Astrocyte of the spinal cord (primary cell): ENCODE results near the gene SDCCAG8.

ENCODE experiments used
- DNase-seq: peaks from one replicate; pipeline ENCODE4 v3.0.0; 2011; ENCODE audit warnings: low read depth, low spot score
- H3K4me3 ChIP-seq: 2 replicates; pipeline ENCODE4 v1.5.1; 2011; ENCODE audit warnings: low read depth, mild to moderate bottlenecking, low read length, moderate library complexity
- in situ Hi-C: cut with HindIII; loops from 2 replicates; pipeline ENCODE4 v1.10.0; 2017; ENCODE audit warnings: low sequenced_read_pairs
- TF ChIP-seq, protein P1 (sequence below): IDR thresholded peaks from 2 replicates; pipeline ENCODE4 v1.5.1; 2012; ENCODE audit warnings: low read depth, mild to moderate bottlenecking, low read length, inconsistent platforms

Gene SDCCAG8

DNA sequence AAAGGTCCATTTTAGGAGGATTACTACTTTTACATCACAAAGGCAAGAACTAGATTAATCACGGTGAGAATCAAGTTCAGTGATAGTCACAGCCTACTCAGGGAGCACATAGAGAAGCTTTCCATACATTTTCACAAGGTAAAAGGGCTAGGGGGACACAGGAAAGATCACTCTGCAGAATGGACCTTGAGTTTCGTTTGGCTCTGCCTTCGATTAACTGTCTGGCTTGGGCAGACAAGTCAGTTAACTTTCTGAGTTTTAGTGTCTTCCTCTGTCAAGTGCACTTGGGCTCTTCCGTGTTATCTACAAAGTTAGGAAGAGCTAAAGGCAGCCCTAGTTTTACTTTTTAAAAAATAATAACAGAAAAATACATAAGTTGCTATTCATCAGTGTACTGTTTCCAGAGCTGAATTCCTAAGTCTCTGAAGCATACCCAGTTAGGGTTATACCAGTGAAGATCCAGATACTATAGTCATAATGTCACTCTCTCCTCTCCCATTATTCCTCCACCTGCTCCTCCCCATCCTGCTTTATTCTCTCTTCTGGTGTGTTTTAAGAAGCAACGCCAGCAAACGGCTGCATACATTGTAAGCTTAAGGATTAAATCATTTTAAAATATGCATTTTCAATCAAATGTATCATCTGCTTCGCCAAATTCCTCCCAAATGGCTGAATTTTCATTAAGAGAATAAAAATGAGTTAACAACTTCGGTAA, 2.5 kb upstream of the SDCCAG8 start:
- in situ Hi-C loops: no loop called here
- TF ChIP-seq, protein P1, sequence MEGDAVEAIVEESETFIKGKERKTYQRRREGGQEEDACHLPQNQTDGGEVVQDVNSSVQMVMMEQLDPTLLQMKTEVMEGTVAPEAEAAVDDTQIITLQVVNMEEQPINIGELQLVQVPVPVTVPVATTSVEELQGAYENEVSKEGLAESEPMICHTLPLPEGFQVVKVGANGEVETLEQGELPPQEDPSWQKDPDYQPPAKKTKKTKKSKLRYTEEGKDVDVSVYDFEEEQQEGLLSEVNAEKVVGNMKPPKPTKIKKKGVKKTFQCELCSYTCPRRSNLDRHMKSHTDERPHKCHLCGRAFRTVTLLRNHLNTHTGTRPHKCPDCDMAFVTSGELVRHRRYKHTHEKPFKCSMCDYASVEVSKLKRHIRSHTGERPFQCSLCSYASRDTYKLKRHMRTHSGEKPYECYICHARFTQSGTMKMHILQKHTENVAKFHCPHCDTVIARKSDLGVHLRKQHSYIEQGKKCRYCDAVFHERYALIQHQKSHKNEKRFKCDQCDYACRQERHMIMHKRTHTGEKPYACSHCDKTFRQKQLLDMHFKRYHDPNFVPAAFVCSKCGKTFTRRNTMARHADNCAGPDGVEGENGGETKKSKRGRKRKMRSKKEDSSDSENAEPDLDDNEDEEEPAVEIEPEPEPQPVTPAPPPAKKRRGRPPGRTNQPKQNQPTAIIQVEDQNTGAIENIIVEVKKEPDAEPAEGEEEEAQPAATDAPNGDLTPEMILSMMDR: no peak
- DNase-seq: no peak
- peak overlapping the region; percentile 65 for H3K4me3 ChIP-seq

DNA sequence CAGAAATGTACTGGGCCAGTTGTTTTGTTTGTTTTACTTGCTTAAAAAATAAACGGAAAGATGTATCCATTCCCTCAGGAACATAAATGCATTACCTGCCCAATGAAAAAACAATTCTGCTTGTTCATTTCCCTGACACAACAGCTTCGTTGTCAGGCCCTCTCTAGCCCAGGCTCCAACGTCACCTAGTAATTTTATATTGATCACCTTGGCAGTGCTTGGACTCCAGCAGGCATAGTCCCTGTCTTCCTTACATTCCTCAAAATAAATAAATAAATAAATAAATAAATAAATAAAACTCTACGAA, 2.0 kb upstream of the SDCCAG8 start:
- peak overlapping the region; percentile 65 for H3K4me3 ChIP-seq
- in situ Hi-C loops: no loop called here
- no peak for DNase-seq
- TF ChIP-seq, protein P1: no peak

DNA sequence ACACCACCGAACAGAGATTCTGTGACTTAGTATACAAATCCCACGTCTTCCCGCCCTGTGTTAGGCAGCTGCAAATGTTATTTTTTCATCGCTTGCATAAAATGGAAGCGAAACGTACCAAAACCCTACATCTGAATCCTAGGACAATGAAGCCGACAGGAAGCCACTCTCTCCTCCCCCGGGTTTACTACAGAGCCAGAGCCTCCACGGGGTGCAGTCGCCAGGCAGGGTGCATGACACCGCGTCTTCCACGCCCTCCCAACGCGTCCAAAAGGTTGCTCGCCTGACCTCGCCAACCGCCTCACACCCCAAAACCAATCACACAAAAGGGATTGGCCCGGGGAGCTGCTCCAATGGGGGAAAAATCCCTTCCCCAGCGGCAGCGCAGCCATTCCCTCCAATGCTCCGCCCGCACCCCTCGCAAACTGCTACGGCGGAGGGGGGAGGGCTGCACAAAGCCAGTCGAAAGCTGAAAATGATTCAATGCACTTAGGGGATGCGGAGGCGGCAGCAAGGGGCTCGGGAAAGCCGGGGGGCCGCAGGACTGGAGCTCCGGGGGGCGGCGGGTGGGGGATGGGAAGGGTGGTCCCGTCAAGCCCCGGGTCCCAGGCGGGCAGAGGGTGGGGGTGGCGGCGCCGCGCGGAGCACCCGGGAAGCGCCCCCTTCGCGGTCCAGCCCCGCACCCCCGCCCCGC, 1.5 kb upstream of the SDCCAG8 start:
- in situ Hi-C loops: no loop called here
- TF ChIP-seq, protein P1: no peak
- DNase-seq: peak; percentile 72

DNA sequence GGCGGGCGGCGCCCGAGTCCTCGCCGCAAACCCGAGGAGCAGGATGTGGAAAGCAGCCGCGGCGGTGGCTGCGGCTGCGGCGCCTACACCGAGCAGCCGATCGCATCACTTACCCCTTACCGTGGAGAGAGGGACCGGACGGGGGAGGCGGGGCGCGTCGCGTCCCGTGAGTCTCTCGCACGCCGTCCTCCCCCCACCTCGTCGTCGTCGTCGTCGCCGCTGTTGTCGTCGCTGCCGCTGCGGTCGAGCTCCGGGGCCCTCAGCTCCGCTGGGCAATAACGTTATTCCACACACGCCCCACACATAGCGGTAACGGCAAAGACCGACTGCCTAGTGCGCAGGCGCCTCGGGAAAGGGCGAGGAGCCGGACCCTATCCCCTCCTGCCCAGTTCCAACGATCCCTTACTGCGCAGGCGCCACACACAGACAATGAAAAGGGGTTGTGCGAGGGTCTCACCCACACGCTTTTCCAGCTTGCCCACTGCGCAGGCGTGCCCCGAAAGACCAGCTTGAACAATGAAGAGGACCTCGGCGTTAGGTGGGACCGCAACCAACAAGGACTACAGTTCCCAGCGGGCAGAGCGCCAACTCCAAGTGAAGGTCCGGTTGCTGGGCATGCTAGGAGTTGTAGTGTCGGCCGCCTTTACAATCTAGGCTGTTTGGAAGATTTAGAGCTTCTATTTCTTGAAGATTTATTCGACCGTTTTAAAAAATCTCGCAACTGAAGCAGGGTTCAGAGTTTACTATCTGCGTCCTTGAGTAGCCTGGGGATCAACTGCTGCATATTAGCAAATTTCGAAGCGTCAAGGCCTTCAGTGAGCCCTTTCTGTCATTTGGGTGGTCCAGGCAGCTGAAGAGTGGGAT, 682 bp upstream of the SDCCAG8 start, which contains the start of gene CEP170:
Gene CEP170 (minus strand): TSS at position 355 of the 864 bp plus-strand sequence. CDS start 30,001 bp downstream, outside the sequence.
- TF ChIP-seq, protein P1: no peak
- in situ Hi-C loops: no loop called here
- peak; percentile 98 for DNase-seq
- peak within 1 kb of the TSS; percentile 65 for H3K4me3 ChIP-seq

More for the DNA sequence above, 1.5 kb upstream of the SDCCAG8 start:
- H3K4me3 ChIP-seq: peak overlapping the region; percentile 65

DNA sequence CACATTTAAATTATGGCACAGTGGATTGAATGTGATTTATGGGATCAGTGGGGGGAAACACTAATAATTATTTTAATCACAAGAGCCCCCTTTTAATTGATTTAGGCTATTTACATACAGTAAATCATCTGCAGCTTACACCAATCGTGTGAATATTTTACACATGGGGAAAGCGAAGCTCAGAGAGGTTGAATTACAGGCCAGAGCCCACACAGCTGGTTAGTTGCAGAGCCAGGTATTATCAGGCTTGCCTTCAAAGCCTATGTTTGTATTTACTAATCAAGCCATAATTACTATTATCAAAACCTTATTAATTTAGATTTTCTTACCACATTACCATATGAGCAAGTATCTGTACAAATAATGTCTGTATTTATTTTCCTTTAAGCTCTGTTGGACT, 749 bp downstream of the SDCCAG8 start:
- in situ Hi-C loops: no loop called here
- TF ChIP-seq, protein P1: no peak
- peak overlapping the region; percentile 65 for H3K4me3 ChIP-seq
- no peak for DNase-seq

DNA sequence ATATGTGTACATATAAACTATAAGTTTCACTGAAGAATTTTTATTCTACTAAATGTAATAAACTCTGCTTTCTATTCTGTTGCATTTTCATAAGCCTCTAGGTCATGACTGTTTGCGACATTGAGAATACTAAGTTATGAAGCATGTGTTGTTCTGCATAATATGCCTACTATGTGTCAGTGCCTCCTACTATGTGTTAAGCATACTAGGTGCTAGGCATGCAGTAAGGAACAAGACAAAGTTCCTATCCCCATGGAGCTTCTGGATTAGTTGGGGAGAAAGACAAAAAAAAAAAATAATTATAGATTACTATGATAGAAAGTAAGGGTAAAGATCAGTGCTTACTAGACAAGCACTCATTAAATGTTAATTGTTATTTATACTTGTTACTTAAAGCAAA, 1.3 kb downstream of the SDCCAG8 start:
- H3K4me3 ChIP-seq: peak overlapping the region; percentile 65
- in situ Hi-C loops: no loop called here
- DNase-seq: no peak
- TF ChIP-seq, protein P1: no peak
